Measurements from ENCODE around the gene FAM3C. TPM values are rescaled to one million over a fixed set of nuclear protein-coding genes. Genes with fewer than 3 reads are reported as not detected.
"Not testable (repeated sequence)": the region's sequence is repeated elsewhere in the genome, so short reads cannot be mapped to it uniquely, and the experiment has no call there.

The FAM3C gene
- total RNA-seq: 10 to 100 TPM; 64.9 to 68.4 TPM
- polyA plus RNA-seq: 10 to 100 TPM; 36.7 to 49.6 TPM
- long read RNA-seq, donor 1, transcript FAM3C-201 (10 exons, 2,508 nt): major isoform, 68 of 75 reads
- long read RNA-seq, donor 1, partial matches to known transcripts: 4 of 75 reads
- long read RNA-seq, donor 1, other reads (novel, unspliced or antisense): 2 of 75 reads
- long read RNA-seq, donor 2, transcript FAM3C-201 (10 exons, 2,508 nt): major isoform, 50 of 66 reads
- long read RNA-seq, donor 2, partial matches to known transcripts: 10 of 66 reads
- long read RNA-seq, donor 2, other reads (novel, unspliced or antisense): 5 of 66 reads

- Histone ChIP-seq H3K36me3 (ENCODE audit: control insufficient read depth in 1 of 2, insufficient read depth in 2 of 2, low read length in 1 of 2) (no peaks in the 10 kb centered on the region), H3K27me3 (ENCODE audit: control insufficient read depth in 1 of 2, insufficient read depth in 2 of 2, low read length in 1 of 2) (no peaks in the 10 kb centered on the region), H3K9me3 (ENCODE audit: control insufficient read depth, low read length) (no peaks in the 10 kb centered on the region), H3K27ac (ENCODE audit: low read depth in 1 of 2, low read length in 2 of 2) (peak within 1 kb of the TSS; percentile 64 to 69), H3K4me3 (ENCODE audit: low read length in 2 of 2) (peak within 1 kb of the TSS; percentile 100), H3K4me1 (ENCODE audit: control insufficient read depth in 1 of 2, insufficient read depth in 2 of 2, low read length in 2 of 2) (no peaks in the 10 kb centered on the region)
- 1 to 2% methylated on average over 63 to 85 of the region's 85 CpGs for WGBS, 2 donors
- DNase-seq: peak; percentile 96
- ATAC-seq (ENCODE audit: low FRiP score): peak; percentile 100
- intact Hi-C loops (cut with DNase I): loop anchor here in 1 of 2 donors (10.0 kb wide), 1 partner anchor 109 kb away; no protein-coding TSS in a partner anchor
These were observed at the start of gene FAM3C for GRCh38 chr7:121395961-121396757. TSS of gene FAM3C (minus strand) at chr7:121396308. CDS start at chr7:121382969, 13,339 bp downstream.

- Histone ChIP-seq H3K27ac (ENCODE audit: low read depth in 1 of 2, low read length in 2 of 2) (no peak overlapping the region), H3K9me3 (ENCODE audit: control insufficient read depth, low read length) (no peaks in the 10 kb centered on the region), H3K4me1 (ENCODE audit: control insufficient read depth in 1 of 2, insufficient read depth in 2 of 2, low read length in 2 of 2) (peaks cover 0 to under 1% of the 10 kb centered on the region in 2 donors), H3K27me3 (ENCODE audit: control insufficient read depth in 1 of 2, insufficient read depth in 2 of 2, low read length in 1 of 2) (no peaks in the 10 kb centered on the region), H3K36me3 (ENCODE audit: control insufficient read depth in 1 of 2, insufficient read depth in 2 of 2, low read length in 1 of 2) (no peaks in the 10 kb centered on the region), H3K4me3 (ENCODE audit: low read length in 2 of 2) (no peak overlapping the region)
- WGBS, 2 donors: 77 to 92% methylated on average over 2 of the region's 2 CpGs
- intact Hi-C loops (cut with DNase I): no loop called here
- no peak for ATAC-seq (ENCODE audit: low FRiP score)
- no peak for DNase-seq
These were observed 46.7 kb upstream of the FAM3C start for GRCh38 chr7:121442845-121443244.

- intact Hi-C loops (cut with DNase I): no loop called here
- Histone ChIP-seq H3K4me1 (ENCODE audit: control insufficient read depth in 1 of 2, insufficient read depth in 2 of 2, low read length in 2 of 2) (peaks cover 0 to 3% of the 10 kb centered on the region in 2 donors), H3K36me3 (ENCODE audit: control insufficient read depth in 1 of 2, insufficient read depth in 2 of 2, low read length in 1 of 2) (no peaks in the 10 kb centered on the region), H3K27ac (ENCODE audit: low read depth in 1 of 2, low read length in 2 of 2) (no peak overlapping the region), H3K27me3 (ENCODE audit: control insufficient read depth in 1 of 2, insufficient read depth in 2 of 2, low read length in 1 of 2) (no peaks in the 10 kb centered on the region), H3K4me3 (ENCODE audit: low read length in 2 of 2) (no peak overlapping the region), H3K9me3 (ENCODE audit: control insufficient read depth, low read length) (no peaks in the 10 kb centered on the region)
- WGBS, 2 donors: 85 to 87% methylated on average over 18 of the region's 18 CpGs
- DNase-seq (no peak), ATAC-seq (ENCODE audit: low FRiP score) (peak; percentile 46)
These were observed 44.9 kb upstream of the FAM3C start for GRCh38 chr7:121440857-121441503.

GRCh38 chr7:121438043-121438955, 42.2 kb upstream of the FAM3C start:
- intact Hi-C loops (cut with DNase I); H3K27me3 ChIP-seq (ENCODE audit: control insufficient read depth in 1 of 2, insufficient read depth in 2 of 2, low read length in 1 of 2); H3K27ac ChIP-seq (ENCODE audit: low read depth in 1 of 2, low read length in 2 of 2); H3K4me3 ChIP-seq (ENCODE audit: low read length in 2 of 2); H3K36me3 ChIP-seq (ENCODE audit: control insufficient read depth in 1 of 2, insufficient read depth in 2 of 2, low read length in 1 of 2); H3K9me3 ChIP-seq (ENCODE audit: control insufficient read depth, low read length); H3K4me1 ChIP-seq (ENCODE audit: control insufficient read depth in 1 of 2, insufficient read depth in 2 of 2, low read length in 2 of 2): not testable (repeated sequence)
- ATAC-seq (ENCODE audit: low FRiP score): peak; percentile 62
- WGBS, 2 donors: 6 to 8% methylated on average over 12 of the region's 12 CpGs
- DNase-seq: peak; percentile 84 to 86

DNA sequence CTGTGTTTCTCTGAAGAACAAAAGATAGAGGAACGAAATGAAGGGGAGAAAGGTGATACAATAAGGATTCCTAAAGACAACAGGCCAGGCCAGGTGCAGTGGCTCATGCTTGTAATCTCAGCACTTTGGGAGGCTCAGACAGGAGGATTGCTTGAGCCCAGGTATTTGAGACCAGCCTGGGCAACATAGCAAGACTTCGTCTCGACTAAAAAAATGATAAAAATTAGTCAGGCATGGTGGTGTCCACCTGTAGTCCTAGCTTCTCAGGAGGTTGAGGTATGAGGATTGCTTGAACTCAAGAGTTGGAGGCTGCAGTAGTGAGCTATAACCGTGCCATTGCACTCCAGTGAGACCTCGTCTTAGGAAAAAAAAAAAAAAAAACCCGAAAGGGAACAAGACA, 41.4 kb upstream of the FAM3C start:
- ATAC-seq (ENCODE audit: low FRiP score) (no peak), DNase-seq (no peak)
- Histone ChIP-seq H3K27me3 (ENCODE audit: control insufficient read depth in 1 of 2, insufficient read depth in 2 of 2, low read length in 1 of 2) (no peaks in the 10 kb centered on the region), H3K9me3 (ENCODE audit: control insufficient read depth, low read length) (peaks cover 1% of the 10 kb centered on the region), H3K27ac (ENCODE audit: low read depth in 1 of 2, low read length in 2 of 2) (no peak overlapping the region), H3K36me3 (ENCODE audit: control insufficient read depth in 1 of 2, insufficient read depth in 2 of 2, low read length in 1 of 2) (no peaks in the 10 kb centered on the region), H3K4me3 (ENCODE audit: low read length in 2 of 2) (no peak overlapping the region), H3K4me1 (ENCODE audit: control insufficient read depth in 1 of 2, insufficient read depth in 2 of 2, low read length in 2 of 2) (peaks cover 0 to 3% of the 10 kb centered on the region in 2 donors)
- WGBS, 2 donors: 85 to 87% methylated on average over 6 of the region's 6 CpGs
- intact Hi-C loops (cut with DNase I): no loop called here

GRCh38 chr7:121436688-121437087, 40.6 kb upstream of the FAM3C start:
- H3K4me3 ChIP-seq (ENCODE audit: low read length in 2 of 2): no peak overlapping the region
- H3K36me3 ChIP-seq (ENCODE audit: control insufficient read depth in 1 of 2, insufficient read depth in 2 of 2, low read length in 1 of 2): no peaks in the 10 kb centered on the region
- intact Hi-C loops (cut with DNase I): no loop called here
- H3K27me3 ChIP-seq (ENCODE audit: control insufficient read depth in 1 of 2, insufficient read depth in 2 of 2, low read length in 1 of 2): no peaks in the 10 kb centered on the region
- peaks cover 1% of the 10 kb centered on the region for H3K9me3 ChIP-seq (ENCODE audit: control insufficient read depth, low read length)
- ATAC-seq (ENCODE audit: low FRiP score) (no peak), DNase-seq (no peak)
- WGBS, 2 donors: 90% methylated on average over 7 of the region's 7 CpGs
- peaks cover 0 to 3% of the 10 kb centered on the region in 2 donors for H3K4me1 ChIP-seq (ENCODE audit: control insufficient read depth in 1 of 2, insufficient read depth in 2 of 2, low read length in 2 of 2)
- H3K27ac ChIP-seq (ENCODE audit: low read depth in 1 of 2, low read length in 2 of 2): no peak overlapping the region

DNA sequence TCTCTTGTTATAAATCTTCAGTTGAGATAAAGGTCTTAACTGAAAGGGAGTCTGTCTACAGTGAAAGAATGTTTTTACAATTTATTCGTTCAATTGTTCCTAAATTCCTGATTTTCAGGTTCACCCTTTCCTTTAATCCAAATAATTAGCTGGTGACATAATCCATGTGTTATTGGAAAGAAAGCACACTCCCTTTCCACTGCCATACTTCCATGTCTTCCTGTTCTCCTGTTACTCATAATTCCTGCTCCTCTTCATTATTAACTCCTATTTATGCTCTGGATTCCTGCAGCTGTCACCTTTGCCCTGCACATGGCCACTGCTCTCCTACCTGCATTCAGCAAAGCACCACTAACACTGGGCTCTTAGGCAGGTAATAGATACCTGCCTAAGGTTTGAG, 40.0 kb upstream of the FAM3C start:
- Histone ChIP-seq H3K4me1 (ENCODE audit: control insufficient read depth in 1 of 2, insufficient read depth in 2 of 2, low read length in 2 of 2) (peaks cover 0 to 3% of the 10 kb centered on the region in 2 donors), H3K27ac (ENCODE audit: low read depth in 1 of 2, low read length in 2 of 2) (no peak overlapping the region), H3K4me3 (ENCODE audit: low read length in 2 of 2) (no peak overlapping the region), H3K36me3 (ENCODE audit: control insufficient read depth in 1 of 2, insufficient read depth in 2 of 2, low read length in 1 of 2) (no peaks in the 10 kb centered on the region), H3K9me3 (ENCODE audit: control insufficient read depth, low read length) (peaks cover 1% of the 10 kb centered on the region), H3K27me3 (ENCODE audit: control insufficient read depth in 1 of 2, insufficient read depth in 2 of 2, low read length in 1 of 2) (no peaks in the 10 kb centered on the region)
- ATAC-seq (ENCODE audit: low FRiP score) (no peak), DNase-seq (no peak)
- intact Hi-C loops (cut with DNase I): no loop called here
- WGBS, 2 donors: 93 to 100% methylated on average over 1 of the region's 1 CpG

DNA sequence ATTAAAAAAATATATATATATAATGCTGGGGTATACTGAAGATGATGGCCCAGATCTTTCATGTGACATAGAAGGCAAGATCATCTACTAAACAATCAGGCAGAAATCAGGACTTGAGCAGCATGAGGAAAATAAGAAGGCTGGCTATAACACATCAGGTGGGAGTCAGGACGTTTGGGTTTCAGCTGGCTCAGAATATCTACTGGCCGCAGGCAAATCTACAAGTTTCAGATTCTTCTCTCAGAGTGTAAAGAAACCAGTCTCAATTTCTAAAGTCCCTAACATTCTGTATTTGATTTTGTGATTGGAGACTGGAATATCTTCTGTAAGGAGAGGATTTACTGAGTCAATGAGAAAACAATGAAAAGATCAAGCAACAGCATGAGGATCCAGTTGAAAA, 37.7 kb upstream of the FAM3C start:
- no peaks in the 10 kb centered on the region for H3K27me3 ChIP-seq (ENCODE audit: control insufficient read depth in 1 of 2, insufficient read depth in 2 of 2, low read length in 1 of 2)
- no peaks in the 10 kb centered on the region for H3K36me3 ChIP-seq (ENCODE audit: control insufficient read depth in 1 of 2, insufficient read depth in 2 of 2, low read length in 1 of 2)
- H3K27ac ChIP-seq (ENCODE audit: low read depth in 1 of 2, low read length in 2 of 2): no peak overlapping the region
- intact Hi-C loops (cut with DNase I): no loop called here
- no peak overlapping the region for H3K4me3 ChIP-seq (ENCODE audit: low read length in 2 of 2)
- ATAC-seq (ENCODE audit: low FRiP score) (no peak), DNase-seq (no peak)
- peaks cover 1% of the 10 kb centered on the region for H3K9me3 ChIP-seq (ENCODE audit: control insufficient read depth, low read length)
- peaks cover 0 to 3% of the 10 kb centered on the region in 2 donors for H3K4me1 ChIP-seq (ENCODE audit: control insufficient read depth in 1 of 2, insufficient read depth in 2 of 2, low read length in 2 of 2)
- 78 to 84% methylated on average over 2 of the region's 2 CpGs for WGBS, 2 donors

Data from aorta (tissue), 5 donors.